B cell (primary cell): ENCODE results near the gene ZBTB40.

Source experiments
- CTCF ChIP-seq: fragments of 200-600 bp; IDR thresholded peaks from one replicate; pipeline ENCODE4 v1.8.0; 2022; ENCODE audit warnings: antibody characterized with exemption, mild to moderate bottlenecking
- EZH2 ChIP-seq: IDR thresholded peaks from 2 replicates; pipeline ENCODE4 v1.6.1; 2012; ENCODE audit warnings: borderline replicate concordance, low read depth, mild to moderate bottlenecking, moderate library complexity, low read length; ENCODE audit not compliant: insufficient read depth, poor library complexity, severe bottlenecking

- no peak for TF ChIP-seq EZH2
- TF ChIP-seq CTCF: no peak
These were observed 36.7 kb downstream of the ZBTB40 start for GRCh38 chr1:22488319-22488718.
